Gastrocnemius medialis (tissue), 4 donors: ENCODE results near the gene PHF8. TPM values are rescaled to one million over a fixed set of nuclear protein-coding genes. Genes with fewer than 3 reads are reported as not detected.

Experiments used
- ATAC-seq, 2 donors: fragments of 150-250 bp; one replicate each; pipeline ENCODE4 v1.9.1; 2016
- DNase-seq, 2 donors: peaks; one replicate each; pipeline ENCODE4 v3.0.0-alpha.2; 2019
- H3K27ac ChIP-seq, 4 donors: fragments of 200-600 bp; sonication (generic); 1 replicate in 1 of 4; 2 replicates in 3 of 4; pipeline ENCODE4 v1.5.1; 2016 to 2018; ENCODE audit warnings: mild to moderate bottlenecking in 2 of 4, moderate library complexity in 1 of 4
- H3K27me3 ChIP-seq, 3 donors: fragments of 200-600 bp; sonication (generic) in 2 of 3; 1 replicate in 1 of 3; 2 replicates in 2 of 3; pipeline versions ENCODE4 v1.5.1 to v1.6.0; 2016 to 2019; ENCODE audit warnings: mild to moderate bottlenecking in 1 of 3, moderate library complexity in 1 of 3
- H3K36me3 ChIP-seq, 2 donors: fragments of 200-600 bp; sonication (generic) in 1 of 2; one replicate each; pipeline ENCODE4 v1.5.1; 2017 to 2018
- H3K4me1 ChIP-seq, 2 donors: fragments of 200-600 bp; sonication (generic) in 1 of 2; one replicate each; pipeline ENCODE4 v1.5.1; 2016 to 2017; ENCODE audit warnings: mild to moderate bottlenecking in 2 of 2
- H3K4me3 ChIP-seq, 4 donors: fragments of 200-600 bp; sonication (generic) in 3 of 4; 1 replicate in 1 of 4; 2 replicates in 3 of 4; pipeline ENCODE4 v1.5.1; 2016 to 2019; ENCODE audit warnings: mild to moderate bottlenecking in 2 of 4
- H3K9me3 ChIP-seq, 3 donors: fragments of 200-600 bp; sonication (generic) in 2 of 3; 1 replicate in 1 of 3; 2 replicates in 2 of 3; pipeline ENCODE4 v1.5.1; 2016 to 2019
- CTCF ChIP-seq, 5 experiments: fragments of 450-650 bp in 3 of 5; fragments of 200-600 bp in 2 of 5; sonication (generic) in 2 of 5; IDR thresholded peaks in 4 of 5; conservative IDR thresholded peaks in 1 of 5; 1 replicate in 4 of 5; 2 replicates in 1 of 5; pipeline ENCODE4 v1.5.1; 2016 to 2019; ENCODE audit warnings: antibody characterized with exemption in 5 of 5, mild to moderate bottlenecking in 3 of 5, moderate library complexity in 3 of 5
- POLR2A ChIP-seq, 2 donors: fragments of 450-650 bp; IDR thresholded peaks; one replicate each; pipeline ENCODE4 v1.6.1; 2017; ENCODE audit warnings: antibody characterized with exemption in 2 of 2, mild to moderate bottlenecking in 2 of 2, moderate library complexity in 2 of 2
- in situ Hi-C, 4 donors: fragments of 200-750 bp; cut with MboI; loops; one replicate each; pipeline versions ENCODE4 v1.15.0 to v1.8.0; 2017; ENCODE audit warnings: low sequenced_read_pairs in 4 of 4
- intact Hi-C: fragments of 100-400 bp; cut with DNase I; formaldehyde crosslinking; loops from one replicate; pipeline ENCODE4 v1.15.1; 2023; ENCODE audit warnings: low total_unique reads
- total RNA-seq, 4 donors: library from RNA; depleted of rRNA; stranded (reverse); fragments of >200 nt; gene quantifications; one replicate each; pipeline versions ENCODE4 v1.1.0 to v1.2.3, GENCODE V29; 2016

The PHF8 gene
- total RNA-seq, 4 donors from 2014 or later = 7.2 to 22.5 (median 13.9) TPM

- Histone ChIP-seq H3K27ac (no peak overlapping the region), H3K27me3 (no peaks in the 10 kb centered on the region), H3K4me3 (no peak overlapping the region), H3K9me3 (no peaks in the 10 kb centered on the region), H3K4me1 (no peaks in the 10 kb centered on the region), H3K36me3 (no peaks in the 10 kb centered on the region)
- in situ Hi-C loops = no loop called here
- no peak for DNase-seq
- intact Hi-C loops = no loop called here
- TF ChIP-seq POLR2A (IDR thresholded peaks at IDR 0.05) (no peak), CTCF (IDR thresholded peaks at IDR 0.05 in 4 of 5, conservative IDR thresholded peaks at IDR 0.05 in 1 of 5) (no peak)
- ATAC-seq = no peak
Measured at GRCh38 chrX:53950130-53950733, 94.0 kb downstream of the PHF8 start.

- H3K4me3 ChIP-seq = no peak overlapping the region
- in situ Hi-C loops = no loop called here
- intact Hi-C loops = no loop called here
- H3K27me3 ChIP-seq = no peaks in the 10 kb centered on the region
- DNase-seq = no peak
- TF ChIP-seq POLR2A (IDR thresholded peaks at IDR 0.05) = no peak
- TF ChIP-seq CTCF (IDR thresholded peaks at IDR 0.05 in 4 of 5, conservative IDR thresholded peaks at IDR 0.05 in 1 of 5) = no peak
- no peak overlapping the region for H3K27ac ChIP-seq
- H3K36me3 ChIP-seq = peaks cover 0 to 42% of the 10 kb centered on the region in 2 donors
- no peaks in the 10 kb centered on the region for H3K9me3 ChIP-seq
- no peaks in the 10 kb centered on the region for H3K4me1 ChIP-seq
- no peak for ATAC-seq
Measured at GRCh38 chrX:53940180-53940579, 104.1 kb downstream of the PHF8 start.

GRCh38 chrX:53939127-53939526, 105.1 kb downstream of the PHF8 start:
- in situ Hi-C loops = no loop called here
- H3K36me3 ChIP-seq = peaks cover 0 to 40% of the 10 kb centered on the region in 2 donors
- no peaks in the 10 kb centered on the region for H3K9me3 ChIP-seq
- intact Hi-C loops = no loop called here
- ATAC-seq (no peak), DNase-seq (no peak)
- H3K27ac ChIP-seq = no peak overlapping the region
- H3K27me3 ChIP-seq = no peaks in the 10 kb centered on the region
- H3K4me1 ChIP-seq = no peaks in the 10 kb centered on the region
- no peak for TF ChIP-seq CTCF (IDR thresholded peaks at IDR 0.05 in 4 of 5, conservative IDR thresholded peaks at IDR 0.05 in 1 of 5)
- TF ChIP-seq POLR2A (IDR thresholded peaks at IDR 0.05) = no peak
- no peak overlapping the region for H3K4me3 ChIP-seq

GRCh38 chrX:53930515-53931380, 113.5 kb downstream of the PHF8 start:
- in situ Hi-C loops = no loop called here
- no peak for DNase-seq
- ATAC-seq = no peak

More at GRCh38 chrX:53930515-53931380, 113.5 kb downstream of the PHF8 start:
- Histone ChIP-seq H3K4me3 (no peak overlapping the region), H3K4me1 (no peaks in the 10 kb centered on the region), H3K9me3 (no peaks in the 10 kb centered on the region), H3K36me3 (no peaks in the 10 kb centered on the region), H3K27me3 (no peaks in the 10 kb centered on the region), H3K27ac (no peak overlapping the region)
- TF ChIP-seq POLR2A (IDR thresholded peaks at IDR 0.05) (no peak), CTCF (IDR thresholded peaks at IDR 0.05 in 4 of 5, conservative IDR thresholded peaks at IDR 0.05 in 1 of 5) (no peak)
- intact Hi-C loops = no loop called here
